ENCODE data around the gene CD209. TPM values are rescaled to one million over a fixed set of nuclear protein-coding genes. Genes with fewer than 3 reads are reported as not detected.

The CD209 gene
- total and polyA plus RNA-seq, 2 donors (not counting 3 experiments of a cell fraction or from before 2014, with no cell fraction given), result not detected

- Histone ChIP-seq H3K9me1 (replicated peaks; ENCODE audit: control insufficient read depth, extremely low read depth, insufficient read depth, low read length) (no peaks in the 10 kb centered on the region), H3K4me2 (ENCODE audit: insufficient read depth, low read length) (no peak overlapping the region), H3K36me3 (ENCODE audit: control insufficient read depth in 2 of 2, extremely low read depth in 1 of 2, insufficient read depth in 2 of 2, low read length in 2 of 2) (no peaks in the 10 kb centered on the region), H3K9me3 (replicated peaks; ENCODE audit: control insufficient read depth, insufficient read depth, low read length) (no peaks in the 10 kb centered on the region), H3K4me1 (ENCODE audit: control insufficient read depth, extremely low read depth, insufficient read depth, low read length) (no peaks in the 10 kb centered on the region), H2AFZ (ENCODE audit: low read depth, low read length) (no peak overlapping the region), H3K27me3 (ENCODE audit: control insufficient read depth in 2 of 2, insufficient read depth in 2 of 2, low read length in 2 of 2) (no peaks in the 10 kb centered on the region), H3K27ac (ENCODE audit: insufficient read depth, low read depth, low read length) (no peak overlapping the region), H3K4me3 (replicated peaks in 1 of 3; ENCODE audit: insufficient read depth in 1 of 3, low read depth in 1 of 3, low read length in 3 of 3) (no peak overlapping the region), H3K9ac (replicated peaks; ENCODE audit: extremely low read depth, insufficient read depth, low read length) (no peak overlapping the region), H4K20me1 (replicated peaks; ENCODE audit: control insufficient read depth, extremely low read depth, insufficient read depth, low read length) (no peaks in the 10 kb centered on the region), H3K79me2 (ENCODE audit: control insufficient read depth, insufficient read depth, low read length) (no peaks in the 10 kb centered on the region)
- no peak for DNase-seq (ENCODE audit: low read depth, low spot score)
- no peak for FAIRE-seq
- dilution Hi-C loops (cut with MboI; ENCODE audit: extremely low pct_ligation_motif_present, low sequenced_read_pairs) (no loop called here), intact Hi-C loops (cut with micrococcal nuclease) (no loop called here)
- CTCF ChIA-PET, result no interaction called here
- no TSS peak for BruUV-seq (replicated peaks)
- TF ChIP-seq MAX (IDR thresholded peaks at IDR 0.05; ENCODE audit: insufficient read depth, insufficient read length) (no peak), POLR2A (IDR thresholded peaks at IDR 0.05; ENCODE audit: low read depth, low read length) (no peak), MYC (IDR thresholded peaks at IDR 0.05; ENCODE audit: low read depth, low read length) (no peak), POLR2AphosphoS5 (IDR thresholded peaks at IDR 0.05; ENCODE audit: insufficient read depth, low read depth, low read length) (no peak), FOS (IDR thresholded peaks at IDR 0.05; ENCODE audit: borderline replicate concordance, insufficient read depth, low read length) (no peak), CTCF (IDR thresholded peaks at IDR 0.05; ENCODE audit: extremely low read depth in 1 of 2, insufficient read depth in 1 of 2, low read depth in 1 of 2, low read length in 2 of 2) (no peak), GATA2 (IDR thresholded peaks at IDR 0.05; ENCODE audit: insufficient read depth, insufficient read length, low read depth, low read length) (no peak), JUN (IDR thresholded peaks at IDR 0.05; ENCODE audit: borderline replicate concordance, insufficient read depth, insufficient read length, low read depth) (no peak), EZH2 (IDR thresholded peaks at IDR 0.05; ENCODE audit: borderline replicate concordance, low read depth, low read length, severe bottlenecking) (no peak)
- POLR2A ChIA-PET, result no interaction called here
These were observed 42.9 kb downstream of the CD209 start for GRCh38 chr19:7704280-7705060.

Data from endothelial cell of umbilical vein (primary cell).